NCI-H748 (cell line): Measurements from ENCODE around the gene ATG2B.

ENCODE experiments used
- DNase-seq: peaks from one replicate; lab custom pipeline; 2025; ENCODE audit not compliant: unreplicated experiment; lab: John Stamatoyannopoulos, UW

The ATG2B gene, protein sequence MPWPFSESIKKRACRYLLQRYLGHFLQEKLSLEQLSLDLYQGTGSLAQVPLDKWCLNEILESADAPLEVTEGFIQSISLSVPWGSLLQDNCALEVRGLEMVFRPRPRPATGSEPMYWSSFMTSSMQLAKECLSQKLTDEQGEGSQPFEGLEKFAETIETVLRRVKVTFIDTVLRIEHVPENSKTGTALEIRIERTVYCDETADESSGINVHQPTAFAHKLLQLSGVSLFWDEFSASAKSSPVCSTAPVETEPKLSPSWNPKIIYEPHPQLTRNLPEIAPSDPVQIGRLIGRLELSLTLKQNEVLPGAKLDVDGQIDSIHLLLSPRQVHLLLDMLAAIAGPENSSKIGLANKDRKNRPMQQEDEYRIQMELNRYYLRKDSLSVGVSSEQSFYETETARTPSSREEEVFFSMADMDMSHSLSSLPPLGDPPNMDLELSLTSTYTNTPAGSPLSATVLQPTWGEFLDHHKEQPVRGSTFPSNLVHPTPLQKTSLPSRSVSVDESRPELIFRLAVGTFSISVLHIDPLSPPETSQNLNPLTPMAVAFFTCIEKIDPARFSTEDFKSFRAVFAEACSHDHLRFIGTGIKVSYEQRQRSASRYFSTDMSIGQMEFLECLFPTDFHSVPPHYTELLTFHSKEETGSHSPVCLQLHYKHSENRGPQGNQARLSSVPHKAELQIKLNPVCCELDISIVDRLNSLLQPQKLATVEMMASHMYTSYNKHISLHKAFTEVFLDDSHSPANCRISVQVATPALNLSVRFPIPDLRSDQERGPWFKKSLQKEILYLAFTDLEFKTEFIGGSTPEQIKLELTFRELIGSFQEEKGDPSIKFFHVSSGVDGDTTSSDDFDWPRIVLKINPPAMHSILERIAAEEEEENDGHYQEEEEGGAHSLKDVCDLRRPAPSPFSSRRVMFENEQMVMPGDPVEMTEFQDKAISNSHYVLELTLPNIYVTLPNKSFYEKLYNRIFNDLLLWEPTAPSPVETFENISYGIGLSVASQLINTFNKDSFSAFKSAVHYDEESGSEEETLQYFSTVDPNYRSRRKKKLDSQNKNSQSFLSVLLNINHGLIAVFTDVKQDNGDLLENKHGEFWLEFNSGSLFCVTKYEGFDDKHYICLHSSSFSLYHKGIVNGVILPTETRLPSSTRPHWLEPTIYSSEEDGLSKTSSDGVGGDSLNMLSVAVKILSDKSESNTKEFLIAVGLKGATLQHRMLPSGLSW (N-terminal part only)

DNA sequence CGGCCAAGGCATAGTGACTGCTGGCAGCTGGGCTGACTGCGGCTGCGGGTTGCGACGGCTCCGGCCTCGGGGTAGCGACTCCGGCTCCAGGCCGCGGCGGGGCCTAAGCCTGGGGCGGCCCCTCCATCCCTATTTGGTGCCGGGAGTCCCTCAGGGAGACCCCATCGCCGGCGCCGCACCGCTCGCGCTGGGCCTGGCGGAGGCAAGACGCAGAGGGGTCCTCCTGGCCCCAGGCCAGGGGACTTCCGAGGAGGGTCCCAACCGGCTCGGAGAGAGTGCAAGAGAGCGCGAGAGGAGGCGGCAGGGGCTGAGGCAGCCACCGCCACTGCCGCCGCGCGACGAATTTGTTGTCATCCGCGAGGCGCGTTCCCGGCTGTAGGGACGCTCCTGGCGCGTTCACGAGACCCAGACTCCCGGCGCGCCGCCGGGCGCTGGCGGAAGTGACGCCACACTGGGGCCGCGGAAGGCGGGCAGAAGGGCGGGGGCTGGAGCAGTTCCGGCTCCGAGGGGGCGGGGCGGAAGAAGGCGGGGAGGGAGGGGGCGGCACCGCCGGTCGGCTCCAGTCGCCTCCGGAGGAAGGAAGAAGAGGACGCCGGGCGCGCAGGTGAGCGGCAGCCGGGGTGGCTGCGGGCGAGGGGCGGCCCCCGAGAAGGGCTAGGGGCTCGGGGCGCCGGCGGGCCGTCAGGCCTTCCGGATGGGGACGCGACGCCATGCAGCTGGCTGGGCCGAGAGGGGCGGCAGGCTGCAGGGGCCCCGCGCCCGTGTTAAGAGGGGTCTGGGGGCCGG lies at the start of gene ATG2B, which contains the start of gene GSKIP:
TSS of gene ATG2B (minus strand) at position 377 of the 786 bp plus-strand sequence. CDS start at position 12, 365 bp downstream.
TSS of gene GSKIP (plus strand) at position 562 of the 786 bp plus-strand sequence. CDS start 18,722 bp downstream, outside the sequence.
- DNase-seq = peak; percentile 98

DNA sequence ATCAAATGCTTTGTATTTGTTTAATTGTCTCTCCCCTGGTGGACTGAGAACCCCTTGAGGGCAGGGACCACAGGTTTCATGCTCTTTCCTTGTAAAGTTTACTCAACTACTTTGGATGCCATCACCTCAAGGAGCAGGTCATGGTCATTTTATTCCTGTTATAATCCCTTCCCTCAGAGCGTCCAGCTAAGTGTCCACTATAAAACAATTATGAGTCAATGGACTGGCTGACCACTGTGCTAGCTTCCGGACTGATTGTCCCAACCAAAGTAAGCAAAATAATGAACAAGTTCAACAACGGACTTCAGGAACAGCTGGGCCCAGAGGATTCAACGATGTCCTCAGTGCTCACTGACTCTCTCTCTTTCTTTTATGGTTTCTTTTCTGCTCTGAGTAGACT lies 47.0 kb upstream of the ATG2B start:
- no peak for DNase-seq

DNA sequence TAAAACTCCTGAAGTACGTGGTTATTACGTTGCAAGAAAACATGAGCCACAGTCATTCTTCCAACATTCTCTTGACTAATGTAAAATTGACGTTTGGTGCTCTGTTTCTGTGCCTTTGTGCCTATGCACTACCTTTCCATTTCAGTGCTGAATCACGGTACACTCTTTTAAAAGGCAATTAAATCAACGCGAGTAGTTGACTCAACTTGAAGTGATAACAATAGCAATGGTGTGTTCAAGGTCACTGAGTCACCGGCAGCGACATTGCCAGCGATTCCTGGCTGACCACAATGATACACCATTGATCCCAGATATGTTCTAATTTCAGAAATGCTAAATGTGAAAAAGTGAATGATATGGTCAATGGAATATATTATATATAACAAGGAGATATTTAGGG lies 46.6 kb upstream of the ATG2B start:
- DNase-seq = no peak

DNA sequence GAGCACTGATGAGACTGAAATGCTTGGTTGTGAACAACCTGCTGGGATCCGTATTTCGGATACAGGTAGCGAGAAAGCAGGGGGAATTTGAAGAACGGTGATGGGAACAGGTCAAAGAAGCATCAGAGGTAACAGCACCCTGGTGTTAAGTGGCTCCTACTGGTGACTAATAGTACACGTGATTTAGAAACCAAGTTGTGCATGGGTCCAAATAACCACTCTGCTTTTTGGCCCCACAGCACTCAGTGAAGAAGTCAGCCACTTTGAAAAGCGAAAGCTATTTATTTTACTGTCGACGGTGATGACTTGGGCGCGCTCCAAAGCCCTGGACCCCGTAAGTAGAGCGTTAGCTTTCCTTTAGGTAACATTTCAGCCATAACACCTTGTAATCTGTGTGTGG lies 45.5 kb upstream of the ATG2B start:
- no peak for DNase-seq

DNA sequence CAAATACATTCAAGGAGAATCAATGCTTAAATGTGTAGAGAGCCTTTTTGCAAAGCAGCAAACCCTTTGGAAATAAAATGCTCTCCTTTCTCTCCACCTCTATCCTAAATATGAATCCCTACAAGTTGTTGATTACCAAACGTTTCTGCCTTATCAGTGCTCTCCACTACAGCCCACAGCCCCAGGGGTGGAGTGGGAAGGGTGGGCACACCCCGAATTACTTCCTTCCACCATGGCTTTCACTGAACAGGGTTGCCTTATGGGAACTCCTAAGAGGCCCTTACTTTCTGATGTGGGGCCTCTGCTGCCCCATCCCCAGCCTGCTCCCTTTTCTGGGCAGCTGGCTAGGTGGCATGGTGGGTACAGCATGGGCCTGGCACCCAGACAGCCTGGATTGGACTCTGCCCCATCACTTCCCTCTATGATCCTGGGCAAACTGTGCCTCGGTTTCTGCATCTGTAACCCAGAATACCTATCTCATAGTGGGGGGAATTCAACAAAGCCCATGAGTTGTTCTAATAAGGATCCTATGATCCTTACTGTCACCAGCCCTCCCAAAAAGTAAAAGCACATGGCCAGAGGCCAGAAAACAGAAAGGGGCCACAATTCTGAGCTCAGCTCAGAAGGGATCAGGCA lies 44.9 kb upstream of the ATG2B start:
- DNase-seq = no peak

DNA sequence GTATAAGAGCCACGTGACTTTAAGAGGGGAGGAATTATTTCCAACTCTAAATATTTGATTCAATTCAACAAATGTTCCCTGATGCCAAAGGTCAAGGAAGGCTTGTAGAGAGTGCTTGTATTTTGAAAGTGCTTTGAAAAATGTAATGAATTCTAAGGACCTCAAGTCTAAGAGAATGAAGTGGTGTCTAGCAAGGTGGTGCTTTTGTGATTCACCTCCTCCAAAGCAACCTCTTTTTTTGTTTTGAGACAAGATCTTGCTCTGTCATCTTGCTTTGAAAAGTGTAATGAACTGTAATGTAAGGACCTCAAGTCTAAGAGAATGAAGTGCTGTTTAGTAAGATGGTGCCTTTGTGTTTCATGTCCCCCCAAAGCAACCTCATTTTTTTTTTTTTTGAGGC lies 42.5 kb upstream of the ATG2B start:
- no peak for DNase-seq

DNA sequence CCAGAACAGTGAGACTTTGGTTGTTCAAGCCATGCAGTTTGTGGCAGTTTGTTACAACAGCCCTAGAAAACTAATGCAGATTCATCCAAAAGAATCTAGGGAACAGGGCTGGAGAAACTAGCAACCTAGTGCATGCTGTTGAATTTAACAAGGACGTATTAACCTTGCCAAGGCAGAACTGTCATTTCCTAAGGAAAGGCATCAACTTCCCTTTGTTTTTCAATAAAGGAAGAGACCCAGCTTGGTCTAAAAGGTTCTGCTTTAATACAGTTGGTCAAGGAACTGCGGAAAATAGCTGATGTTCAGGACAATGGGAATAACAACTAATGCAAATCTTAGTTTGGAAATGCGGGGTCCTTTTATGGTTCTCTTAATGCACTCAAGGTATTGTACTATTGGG lies 40.3 kb upstream of the ATG2B start:
- no peak for DNase-seq

DNA sequence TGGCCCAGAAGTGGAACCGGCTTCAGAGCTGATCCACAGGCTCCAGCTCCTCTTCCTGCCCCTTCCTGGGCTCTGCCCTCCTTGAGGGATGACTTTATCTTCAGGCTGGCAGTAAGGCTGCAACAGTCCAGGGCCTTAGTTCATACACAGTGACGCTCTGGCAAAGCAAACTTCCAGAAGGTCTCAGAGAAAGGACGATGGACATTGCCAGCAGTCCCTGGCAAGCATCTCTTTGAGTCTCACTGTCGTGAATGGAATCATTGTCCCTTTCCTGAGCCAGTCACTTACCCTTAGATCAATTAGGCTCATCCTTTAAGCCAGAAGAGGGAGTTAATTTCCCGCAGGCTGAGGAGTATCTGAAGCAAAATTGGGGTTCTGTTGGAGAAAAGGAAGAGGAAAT lies 37.4 kb upstream of the ATG2B start:
- no peak for DNase-seq

DNA sequence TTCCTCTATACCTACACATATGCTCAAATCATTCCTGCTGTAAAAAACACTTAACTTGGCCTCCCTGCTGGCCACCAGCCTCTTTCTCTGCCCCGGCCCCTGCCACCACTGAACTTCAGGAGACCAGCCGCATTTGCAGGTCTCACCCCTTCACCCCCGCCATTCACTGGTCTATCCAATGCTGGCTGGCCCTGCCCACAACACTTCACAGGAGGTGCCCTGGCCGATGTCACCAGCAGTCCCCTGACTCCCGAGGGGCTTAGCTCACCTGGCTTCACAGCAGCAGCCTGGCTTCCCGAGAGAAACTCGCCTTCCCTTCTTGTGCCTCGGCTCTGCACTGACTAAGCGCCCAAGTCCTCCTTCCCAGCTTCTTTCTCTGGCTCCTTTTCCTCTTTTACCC lies 36.3 kb upstream of the ATG2B start:
- no peak for DNase-seq

DNA sequence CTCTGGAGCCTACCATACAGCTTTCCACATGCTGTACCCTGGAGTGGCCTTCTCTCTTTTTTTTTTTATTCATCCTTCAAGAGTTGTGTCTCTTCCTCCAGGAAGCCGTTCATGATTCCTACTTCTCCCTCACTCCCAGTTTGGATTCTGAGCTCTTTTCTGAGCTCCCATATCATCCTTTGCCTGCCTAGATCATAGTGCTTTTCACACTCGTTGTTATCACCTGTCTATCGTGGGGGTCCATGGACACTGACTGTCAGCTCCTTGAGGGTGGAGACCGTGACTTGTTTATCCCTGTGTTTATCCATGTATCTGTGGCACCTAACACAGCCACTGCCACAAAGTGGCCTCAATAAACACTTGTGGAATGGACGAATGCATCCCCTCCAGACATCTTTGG lies 35.8 kb upstream of the ATG2B start:
- no peak for DNase-seq

DNA sequence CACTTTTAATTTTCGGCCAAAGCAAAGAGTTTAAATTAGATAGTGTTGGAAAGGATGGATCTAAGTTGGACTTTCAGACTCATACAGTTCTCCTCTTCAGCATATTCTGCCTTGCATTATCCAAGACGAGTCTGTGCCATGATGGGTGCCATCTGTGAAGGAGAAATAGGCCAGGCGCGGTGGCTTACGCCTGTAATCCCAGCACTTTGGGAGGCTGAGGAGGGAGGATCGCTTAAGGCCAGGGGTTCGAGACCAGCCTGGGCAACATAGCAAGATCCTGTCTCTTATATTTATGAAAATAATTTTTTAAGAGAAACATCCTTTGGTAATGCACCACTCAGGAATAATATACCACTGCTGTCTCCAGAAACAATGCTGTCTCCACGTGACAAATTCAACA lies 35.3 kb upstream of the ATG2B start:
- no peak for DNase-seq

DNA sequence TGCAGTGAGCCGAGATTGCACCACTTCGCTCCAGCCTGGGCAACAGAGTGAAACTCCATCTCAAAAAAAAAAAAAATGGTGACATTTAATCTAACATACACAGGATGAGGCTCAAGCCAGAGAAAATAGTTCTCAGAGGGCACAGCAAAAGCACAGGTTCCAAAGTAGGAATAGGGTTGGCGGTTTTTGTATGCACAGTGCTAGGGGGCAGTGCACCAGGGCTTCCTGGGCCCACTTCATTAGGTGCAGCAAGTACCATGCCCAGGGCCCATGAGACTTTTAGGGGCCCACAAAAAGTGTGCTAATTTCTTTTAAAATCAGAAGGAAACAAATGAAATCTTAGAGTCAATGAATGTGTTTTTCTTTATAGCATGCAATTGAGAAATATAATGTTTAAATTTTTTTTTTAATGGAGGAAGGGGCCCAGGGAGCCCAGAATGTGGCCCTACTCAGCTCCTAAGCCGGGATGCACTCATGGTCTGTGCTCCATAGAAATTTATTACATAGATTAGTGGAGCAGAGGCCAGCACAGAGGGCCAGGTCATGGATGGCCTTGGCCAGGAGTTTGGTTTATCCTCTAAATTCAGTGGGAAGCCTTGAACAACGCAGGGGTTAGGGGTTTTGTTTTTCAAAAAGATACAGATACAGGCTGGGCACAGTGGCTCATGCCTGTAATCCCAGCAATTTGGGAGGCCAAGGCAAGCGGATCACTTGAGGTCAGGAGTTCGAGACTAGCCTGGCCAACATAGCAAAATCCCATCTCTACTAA lies 31.1 kb upstream of the ATG2B start:
- DNase-seq = no peak

DNA sequence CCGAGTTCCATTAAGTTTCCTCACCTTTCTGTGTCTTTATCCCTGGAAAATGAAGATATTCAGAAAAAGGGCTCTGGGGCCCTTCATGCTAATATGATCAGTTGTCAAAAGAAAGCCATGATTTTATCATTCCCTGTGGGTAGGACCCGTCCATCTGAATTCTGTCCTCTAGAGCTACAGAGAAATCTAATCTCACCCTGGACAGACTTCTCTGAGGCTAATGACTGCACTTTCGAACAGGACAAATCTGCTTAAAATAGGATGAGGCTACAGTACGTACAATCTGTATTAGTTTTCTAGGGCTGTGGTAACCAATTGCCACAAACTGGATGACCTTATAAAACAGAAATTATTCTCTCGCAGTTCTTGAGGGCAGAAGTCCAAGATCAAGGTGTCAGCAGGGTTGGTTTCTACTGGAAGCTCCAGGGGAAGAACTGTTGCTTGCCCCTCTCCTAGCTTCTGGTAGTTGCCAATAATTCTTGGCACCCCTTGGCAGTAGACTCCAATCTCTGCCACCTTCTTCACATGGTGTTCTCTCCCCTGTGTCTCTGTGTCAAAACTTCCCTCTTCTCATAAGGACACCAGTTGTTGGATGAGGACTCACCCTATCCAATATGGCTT lies 30.0 kb upstream of the ATG2B start:
- DNase-seq = no peak

DNA sequence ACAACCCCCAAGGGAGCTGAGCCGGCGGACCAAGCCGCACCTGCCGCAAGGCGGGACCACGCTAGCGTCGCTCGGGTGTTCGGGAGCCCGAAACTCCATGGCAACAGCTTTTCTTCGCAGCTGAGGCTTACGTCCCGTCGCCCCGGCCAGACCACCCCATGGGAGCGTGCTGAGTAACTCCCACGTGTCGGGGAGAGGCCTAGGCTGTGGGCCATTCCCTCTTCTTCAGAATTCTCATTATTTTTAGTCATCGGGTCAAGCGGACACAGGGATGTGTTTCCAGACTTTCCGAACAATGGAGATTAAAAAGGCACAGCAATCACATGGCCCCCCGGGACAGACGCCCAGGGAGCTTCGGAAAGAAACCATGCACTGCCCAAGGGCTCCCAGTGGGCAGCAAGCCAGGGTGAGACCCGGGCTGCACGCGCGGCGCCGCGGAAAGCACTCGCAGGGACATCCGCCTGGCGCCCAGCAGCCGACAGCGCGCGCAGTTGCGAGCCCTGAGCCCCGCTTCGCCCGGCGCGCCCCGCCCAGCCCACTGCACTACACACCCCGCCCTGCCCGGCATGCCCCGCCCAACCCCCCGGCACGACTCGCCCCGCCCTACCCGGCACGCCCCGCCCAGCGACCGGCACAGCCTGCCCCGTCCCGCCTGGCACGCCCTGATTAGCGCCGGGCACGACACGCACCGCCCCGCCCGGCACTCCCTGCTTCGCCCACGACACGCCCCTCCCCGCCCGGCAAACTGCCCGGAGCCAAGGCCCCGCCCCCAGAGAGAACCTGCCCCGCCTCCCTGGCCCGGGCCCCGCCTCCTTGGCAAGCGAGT lies 28.4 kb upstream of the ATG2B start:
- DNase-seq = peak; percentile 99

DNA sequence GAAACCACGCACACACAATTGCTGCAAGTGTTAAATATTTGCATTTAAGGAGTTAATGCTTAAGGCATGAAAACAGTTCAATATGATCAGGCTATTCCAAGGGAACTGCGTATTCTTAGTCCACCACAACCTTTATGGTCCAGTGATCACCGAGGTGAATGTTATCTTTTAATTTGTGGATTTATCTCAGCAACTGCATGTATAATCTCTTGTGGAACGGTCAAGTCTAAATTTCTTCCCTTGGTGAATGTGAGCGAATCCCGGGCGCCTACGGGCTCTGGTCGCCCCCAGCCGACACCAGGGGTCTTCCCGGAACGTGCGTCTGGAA lies 27.8 kb upstream of the ATG2B start:
- no peak for DNase-seq

DNA sequence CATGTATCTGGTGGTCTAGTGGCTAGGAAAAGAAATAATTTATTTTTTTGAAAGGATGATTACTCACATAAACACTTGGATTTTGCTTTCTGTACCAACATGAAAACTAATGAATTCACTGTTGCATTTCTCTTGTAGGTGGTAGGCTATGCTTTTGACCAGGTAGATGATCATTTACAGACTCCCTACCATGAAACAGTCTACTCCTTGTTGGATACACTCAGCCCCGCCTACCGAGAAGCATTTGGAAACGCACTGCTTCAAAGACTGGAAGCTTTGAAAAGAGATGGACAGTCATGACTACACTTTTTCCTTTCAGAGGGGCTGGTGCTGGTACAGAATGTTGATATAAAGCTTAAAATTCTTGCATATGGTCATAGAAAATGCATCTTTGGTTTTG lies 22.2 kb upstream of the ATG2B start:
- no peak for DNase-seq

DNA sequence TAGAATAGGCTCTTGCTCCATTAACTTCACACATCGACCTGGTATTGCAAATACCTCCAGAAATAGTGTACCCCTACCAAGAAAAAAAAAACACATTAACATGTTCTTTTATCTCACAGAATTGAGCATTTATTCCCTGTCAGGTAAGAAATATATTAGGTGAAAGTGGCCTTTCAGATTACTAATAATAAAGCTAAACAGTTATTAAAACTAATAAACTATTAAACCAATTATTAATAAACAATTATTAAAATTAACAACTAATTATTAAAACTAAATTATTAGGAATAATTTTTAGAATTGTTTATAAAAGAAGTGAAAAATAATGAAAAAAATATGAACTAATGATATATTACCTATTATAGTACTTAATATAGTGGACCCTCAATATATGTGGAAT lies 21.6 kb upstream of the ATG2B start:
- no peak for DNase-seq

DNA sequence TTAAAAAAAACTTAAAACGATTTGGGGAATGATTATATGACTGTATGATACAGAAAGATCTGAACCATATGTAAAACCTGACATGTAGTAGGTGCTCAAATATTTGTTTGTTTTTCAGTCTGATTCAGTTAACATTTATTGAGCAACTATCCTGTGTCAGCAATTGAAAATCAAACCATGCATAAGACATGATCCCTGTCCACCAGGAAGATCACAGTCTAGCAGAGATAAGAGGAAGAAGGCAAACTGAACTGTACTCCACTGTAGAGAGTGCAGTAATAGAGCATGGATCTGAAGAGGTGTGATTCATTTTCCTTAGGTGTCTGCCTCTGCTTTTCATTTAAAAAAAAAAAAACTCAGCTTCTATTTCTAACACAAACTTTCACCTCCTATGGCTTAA lies 20.9 kb upstream of the ATG2B start:
- no peak for DNase-seq
